GM21576 (cell line): Measurements from ENCODE around the gene NAV3.

Source experiments
- ATAC-seq: cut with Tn5 transposase; IDR thresholded peaks from one replicate; pipeline ENCODE4 v1.9.1; 2021; ENCODE audit warnings: mild to moderate bottlenecking, moderate library complexity; ENCODE audit not compliant: unreplicated experiment

Gene NAV3, protein sequence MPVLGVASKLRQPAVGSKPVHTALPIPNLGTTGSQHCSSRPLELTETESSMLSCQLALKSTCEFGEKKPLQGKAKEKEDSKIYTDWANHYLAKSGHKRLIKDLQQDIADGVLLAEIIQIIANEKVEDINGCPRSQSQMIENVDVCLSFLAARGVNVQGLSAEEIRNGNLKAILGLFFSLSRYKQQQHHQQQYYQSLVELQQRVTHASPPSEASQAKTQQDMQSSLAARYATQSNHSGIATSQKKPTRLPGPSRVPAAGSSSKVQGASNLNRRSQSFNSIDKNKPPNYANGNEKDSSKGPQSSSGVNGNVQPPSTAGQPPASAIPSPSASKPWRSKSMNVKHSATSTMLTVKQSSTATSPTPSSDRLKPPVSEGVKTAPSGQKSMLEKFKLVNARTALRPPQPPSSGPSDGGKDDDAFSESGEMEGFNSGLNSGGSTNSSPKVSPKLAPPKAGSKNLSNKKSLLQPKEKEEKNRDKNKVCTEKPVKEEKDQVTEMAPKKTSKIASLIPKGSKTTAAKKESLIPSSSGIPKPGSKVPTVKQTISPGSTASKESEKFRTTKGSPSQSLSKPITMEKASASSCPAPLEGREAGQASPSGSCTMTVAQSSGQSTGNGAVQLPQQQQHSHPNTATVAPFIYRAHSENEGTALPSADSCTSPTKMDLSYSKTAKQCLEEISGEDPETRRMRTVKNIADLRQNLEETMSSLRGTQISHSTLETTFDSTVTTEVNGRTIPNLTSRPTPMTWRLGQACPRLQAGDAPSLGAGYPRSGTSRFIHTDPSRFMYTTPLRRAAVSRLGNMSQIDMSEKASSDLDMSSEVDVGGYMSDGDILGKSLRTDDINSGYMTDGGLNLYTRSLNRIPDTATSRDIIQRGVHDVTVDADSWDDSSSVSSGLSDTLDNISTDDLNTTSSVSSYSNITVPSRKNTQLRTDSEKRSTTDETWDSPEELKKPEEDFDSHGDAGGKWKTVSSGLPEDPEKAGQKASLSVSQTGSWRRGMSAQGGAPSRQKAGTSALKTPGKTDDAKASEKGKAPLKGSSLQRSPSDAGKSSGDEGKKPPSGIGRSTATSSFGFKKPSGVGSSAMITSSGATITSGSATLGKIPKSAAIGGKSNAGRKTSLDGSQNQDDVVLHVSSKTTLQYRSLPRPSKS (N-terminal part only)

DNA sequence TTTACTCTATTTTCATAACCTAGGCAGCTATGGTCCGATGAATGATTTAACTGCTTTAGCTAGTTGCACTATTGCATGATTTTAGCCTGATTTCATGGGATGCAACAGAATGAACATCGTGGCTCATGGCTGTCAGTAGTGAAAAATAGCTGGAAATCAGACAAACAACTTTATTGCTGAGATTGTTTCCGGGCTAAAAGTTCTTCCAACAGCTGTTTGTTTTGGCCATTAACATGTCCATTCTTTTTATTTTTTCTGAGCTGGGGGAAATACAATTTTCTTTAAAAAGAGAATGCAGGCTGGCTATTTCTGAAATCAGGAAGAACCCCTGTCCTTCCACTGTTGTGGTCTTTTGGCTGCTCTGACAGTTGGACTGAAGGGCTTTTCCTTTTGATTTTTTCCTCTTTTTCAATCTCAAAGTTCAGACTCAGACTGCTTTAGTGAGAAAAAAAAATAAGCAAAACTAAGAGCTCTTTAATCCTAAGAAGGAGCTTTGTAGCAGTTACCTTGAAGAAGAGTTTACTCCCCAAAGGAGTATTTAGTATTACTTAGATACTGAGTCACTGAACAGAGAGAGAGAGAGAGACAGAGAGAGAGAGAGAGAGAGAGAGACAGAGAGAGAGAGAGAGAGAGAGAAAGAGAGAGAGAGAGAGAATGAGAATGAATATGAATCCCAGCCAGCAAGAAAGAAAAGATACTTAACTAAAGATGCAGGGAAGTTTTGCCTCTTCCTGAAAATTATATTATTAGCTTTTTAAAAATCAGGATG is at the start of gene NAV3:
Gene NAV3 (plus strand): TSS at position 312 of the 769 bp plus-strand sequence. CDS start 568 bp downstream, outside the sequence.
- no peak for ATAC-seq

GRCh38 chr12:77782034-77782433 is 48.7 kb upstream of the NAV3 start:
- no peak for ATAC-seq

DNA sequence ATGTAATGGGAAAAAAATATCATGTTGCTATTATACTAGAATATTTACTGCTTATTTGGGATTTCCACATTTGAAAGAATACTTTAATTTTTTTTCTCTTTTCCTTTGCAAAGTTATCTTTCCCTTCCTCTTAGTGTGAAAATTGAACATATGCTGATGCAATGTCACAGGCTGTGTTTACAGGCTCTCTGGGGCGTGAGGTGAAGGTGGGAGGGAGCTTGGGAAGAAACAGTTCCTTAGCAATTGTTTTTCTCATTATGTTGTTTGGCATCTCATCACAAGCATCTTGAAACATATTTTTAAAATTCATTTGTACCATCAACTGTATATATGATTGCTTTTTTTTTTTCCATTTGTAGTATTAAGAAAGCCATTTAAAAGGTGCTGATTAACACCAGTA is 47.9 kb upstream of the NAV3 start:
- no peak for ATAC-seq

- no peak for ATAC-seq
Observed at GRCh38 chr12:77785211-77785610, 45.5 kb upstream of the NAV3 start.

- ATAC-seq = no peak
Observed at GRCh38 chr12:77786675-77787074, 44.0 kb upstream of the NAV3 start.

GRCh38 chr12:77788231-77789168 is 42.2 kb upstream of the NAV3 start:
- ATAC-seq = no peak

DNA sequence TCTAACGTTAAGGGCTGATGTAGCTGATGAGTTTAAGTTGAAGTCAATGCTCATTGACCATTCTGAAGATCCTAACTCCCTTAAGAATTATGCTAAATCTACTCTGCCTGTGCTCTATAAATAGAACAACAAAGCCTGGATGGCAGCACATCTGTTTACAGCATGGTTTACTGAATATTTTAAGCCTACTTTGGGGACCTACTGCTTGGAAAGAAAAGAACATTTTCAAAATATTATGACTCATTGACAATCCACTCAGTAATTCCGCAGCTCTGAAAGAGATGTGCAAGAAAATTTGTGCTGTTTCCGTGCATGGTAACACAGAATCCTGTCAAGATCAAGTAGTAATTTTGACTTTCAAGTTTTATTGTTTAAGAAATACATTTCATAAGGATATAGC is 35.0 kb upstream of the NAV3 start:
- no peak for ATAC-seq

DNA sequence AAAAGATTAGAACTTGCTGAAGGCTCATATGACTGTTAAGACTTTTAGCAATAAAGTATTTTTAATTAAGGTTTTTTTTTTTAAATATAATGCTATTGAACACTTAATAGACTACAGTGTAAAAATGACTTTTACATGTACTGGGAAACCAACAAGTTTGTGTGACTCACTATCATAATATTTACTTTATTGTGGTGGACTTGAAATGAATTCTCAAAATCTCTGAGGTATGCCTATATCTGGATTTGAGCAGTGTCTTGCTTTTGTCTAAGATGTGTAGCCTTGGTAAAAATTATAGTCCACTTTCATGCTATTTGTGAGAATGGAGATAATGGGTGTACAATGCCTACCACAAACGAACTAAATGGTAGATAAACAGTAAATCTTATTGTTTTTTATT is 33.9 kb upstream of the NAV3 start:
- no peak for ATAC-seq

DNA sequence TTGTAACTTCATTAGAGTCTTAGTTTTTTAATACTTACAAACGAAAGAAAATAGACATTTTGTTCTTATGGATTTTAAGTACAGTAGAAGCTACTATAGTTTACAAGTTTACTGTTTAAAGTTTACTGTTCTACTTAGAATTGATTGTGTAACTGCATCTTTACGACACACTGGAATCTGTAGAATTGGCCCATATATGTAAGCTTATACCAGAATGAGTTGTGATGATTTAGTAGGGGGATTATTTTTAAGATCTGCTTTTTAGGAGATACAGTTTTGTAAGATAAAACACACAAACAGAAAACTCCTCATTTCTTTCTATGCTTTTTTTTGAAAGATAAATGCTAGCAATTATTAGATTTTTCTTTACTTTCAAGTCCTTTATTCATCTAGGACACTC is 30.2 kb upstream of the NAV3 start:
- no peak for ATAC-seq

DNA sequence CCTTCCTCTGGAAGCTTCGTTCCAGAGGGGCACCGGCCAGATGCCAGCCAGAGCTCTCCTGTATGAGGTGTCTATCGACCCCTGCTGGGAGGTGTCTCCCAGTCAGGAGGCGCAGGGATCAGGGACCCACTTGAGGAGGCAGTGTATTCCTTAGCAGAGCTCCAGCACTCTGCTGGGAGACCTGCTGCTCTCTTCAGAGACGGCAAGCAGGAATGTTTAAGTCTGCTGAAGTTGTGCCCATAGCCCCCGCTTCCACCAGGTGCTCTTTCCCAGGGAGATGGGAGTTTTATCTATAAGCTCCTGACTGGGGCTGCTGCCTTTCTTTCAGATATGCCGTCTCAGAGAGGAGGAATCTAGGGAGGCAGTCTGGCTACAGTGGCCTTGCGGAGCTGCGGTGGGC is 22.2 kb upstream of the NAV3 start:
- ATAC-seq = no peak

GRCh38 chr12:77813558-77813957 is 17.1 kb upstream of the NAV3 start:
- no peak for ATAC-seq

- no peak for ATAC-seq
Observed at GRCh38 chr12:77814386-77814785, 16.3 kb upstream of the NAV3 start.

DNA sequence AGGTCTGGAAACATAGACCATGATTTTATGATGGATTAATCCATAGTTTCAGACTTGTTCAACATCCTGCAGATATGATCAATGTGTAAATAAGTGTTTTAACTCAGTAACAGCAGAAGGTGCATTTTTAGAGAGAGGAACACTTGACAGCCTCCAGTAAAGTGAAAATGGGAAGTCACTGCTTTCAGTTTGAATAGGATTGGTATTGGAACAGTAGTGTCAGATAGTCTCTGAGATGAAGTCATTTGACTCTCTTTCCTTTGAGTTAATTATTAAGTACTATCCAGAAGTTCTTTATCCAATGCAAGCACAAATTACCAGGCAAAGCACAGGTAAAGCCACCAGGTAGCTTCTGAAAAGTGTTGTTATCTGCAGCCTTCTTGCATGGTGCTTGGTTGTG is 14.5 kb upstream of the NAV3 start:
- ATAC-seq = peak; percentile 82

GRCh38 chr12:77817276-77817675 is 13.4 kb upstream of the NAV3 start:
- ATAC-seq = no peak

- no peak for ATAC-seq
Observed at GRCh38 chr12:77818351-77818750, 12.3 kb upstream of the NAV3 start.

- ATAC-seq = no peak
Observed at GRCh38 chr12:77821699-77822203, 8.9 kb upstream of the NAV3 start.

DNA sequence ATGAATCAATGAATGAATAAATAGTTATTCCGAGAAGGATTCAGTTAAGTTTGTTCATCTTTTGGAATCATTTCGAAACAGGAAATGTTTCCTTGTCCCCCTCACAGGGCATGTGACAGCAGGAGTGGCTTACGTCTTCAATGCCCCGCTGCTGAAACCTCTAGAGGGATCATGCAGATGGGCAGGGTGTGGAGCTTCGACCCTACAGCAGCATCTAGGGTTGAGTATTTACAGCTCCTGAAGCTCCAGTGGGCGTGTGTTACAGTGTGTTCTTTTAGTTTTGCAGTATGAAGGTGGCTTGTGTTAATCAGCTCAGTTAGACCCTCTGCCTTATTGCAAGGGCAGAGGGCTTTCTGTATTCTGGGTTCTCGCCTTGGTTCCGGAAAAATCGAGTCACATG is 2.6 kb downstream of the NAV3 start:
- no peak for ATAC-seq

DNA sequence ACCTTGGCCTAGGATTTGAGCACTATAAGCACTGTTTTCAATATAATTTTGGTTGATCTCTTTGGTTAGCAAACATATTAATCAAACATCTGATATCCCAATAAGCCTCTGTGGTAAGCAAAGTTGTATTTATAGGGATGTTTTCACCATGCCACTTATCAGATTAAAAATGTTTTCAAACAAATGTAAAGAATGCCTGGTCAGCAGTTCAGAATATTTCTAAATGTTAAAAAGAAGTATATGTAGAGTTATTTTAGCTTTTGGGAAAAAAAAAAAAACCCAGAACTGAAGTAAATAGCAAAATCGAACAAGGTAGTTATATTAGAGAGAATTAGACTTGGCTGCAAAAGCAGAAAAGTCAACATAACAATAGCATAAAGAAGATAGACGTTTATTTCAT is 3.9 kb downstream of the NAV3 start:
- no peak for ATAC-seq

DNA sequence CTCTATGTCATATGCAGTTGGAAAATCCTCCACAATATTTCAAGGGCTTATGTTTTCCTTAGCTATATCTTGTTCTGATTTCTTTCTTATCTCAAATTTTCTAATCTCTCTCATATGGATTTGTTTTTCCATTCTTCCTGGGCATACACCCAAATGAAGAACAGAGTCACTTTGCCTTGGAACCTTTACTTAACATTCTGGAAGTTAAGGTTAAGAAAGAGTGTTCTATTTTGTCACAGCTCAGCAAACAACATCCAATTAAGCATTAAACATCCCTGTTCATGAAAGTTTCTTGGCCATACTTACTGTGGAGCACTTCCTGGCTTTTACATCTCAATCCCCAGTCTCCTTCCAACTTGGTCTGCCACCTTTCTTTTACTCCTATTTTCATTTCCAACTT is 5.3 kb downstream of the NAV3 start:
- ATAC-seq = no peak
